AG04449 (cell line): Measurements from ENCODE around the gene FAM131A.

ENCODE experiments used
- CTCF ChIA-PET: fragments of 350-600 bp; formaldehyde crosslinking; extraction: SDS; loops from one replicate; lab custom pipeline; 2021; ENCODE audit warnings: antibody characterized with exemption; lab: Yijun Ruan, JAX
- POLR2A ChIA-PET: fragments of 400-600, 350-600 bp; formaldehyde crosslinking; extraction: SDS; loops from one replicate; lab custom pipeline; 2020; ENCODE audit warnings: antibody characterized with exemption, inconsistent platforms; lab: Yijun Ruan, JAX
- DNase-seq: peaks from one replicate; pipeline ENCODE4 v3.0.0-alpha.2; 2010; ENCODE audit warnings: low read depth, low spot score
- H3K4me3 ChIP-seq: 2 replicates; pipeline ENCODE4 v1.5.1; 2011; ENCODE audit warnings: low read depth, mild to moderate bottlenecking, control low read depth, low read length
- CTCF ChIP-seq: IDR thresholded peaks from one replicate; pipeline ENCODE4 v1.5.1; 2011; ENCODE audit warnings: mild to moderate bottlenecking, moderate library complexity, low read length, control low read depth, inconsistent platforms; ENCODE audit not compliant: insufficient read depth; ENCODE audit errors: missing control alignments

FAM131A gene

GRCh38 chr3:184337399-184337714 is at the start of gene FAM131A:
Gene FAM131A (plus strand): TSS chr3:184337600. CDS start chr3:184337631, 31 bp downstream.
- ChIA-PET CTCF (interaction anchor here (0.6 to 4.2 kb wide), 8 partner anchors 9 to 432 kb away, joined by 3 to 32 read pairs (median 5); partner anchors contain the start of genes CLCN2, EEF1AKMT4 and POLR2H), POLR2A (interaction anchor here (0.6 to 1.5 kb wide), 4 partner anchors 10 to 38 kb away, joined by 3 to 5 read pairs (median 4); no protein-coding TSS in a partner anchor)
- DNase-seq = no peak
- H3K4me3 ChIP-seq = peak within 1 kb of the TSS; percentile 72
- TF ChIP-seq CTCF = no peak

GRCh38 chr3:184289426-184289938 is 47.9 kb upstream of the FAM131A start:
- no peak overlapping the region for H3K4me3 ChIP-seq
- ChIA-PET CTCF (interaction anchor here (0.6 to 1.9 kb wide), 25 partner anchors 8 to 410 kb away, joined by 3 to 17 read pairs (median 4); partner anchors contain the start of gene PARL), POLR2A (no interaction called here)
- DNase-seq = no peak
- TF ChIP-seq CTCF = peak; percentile 36

- POLR2A ChIA-PET = no interaction called here
- CTCF ChIA-PET = interaction anchor here (1.0 to 1.9 kb wide), 7 partner anchors 10 to 406 kb away, joined by 3 to 6 read pairs (median 4); partner anchors contain the start of gene PARL
- TF ChIP-seq CTCF = no peak
- no peak overlapping the region for H3K4me3 ChIP-seq
- no peak for DNase-seq
These were observed 47.1 kb upstream of the FAM131A start for GRCh38 chr3:184290331-184290730.

- no peak for TF ChIP-seq CTCF
- POLR2A ChIA-PET = no interaction called here
- DNase-seq = no peak
- no peak overlapping the region for H3K4me3 ChIP-seq
- CTCF ChIA-PET = interaction anchor here (0.6 to 1.9 kb wide), 8 partner anchors 12 to 407 kb away, joined by 3 to 9 read pairs (median 4); partner anchors contain the start of gene PARL
These were observed 46.2 kb upstream of the FAM131A start for GRCh38 chr3:184291044-184291737.

- ChIA-PET POLR2A (no interaction called here), CTCF (interaction anchor here (1.1 to 1.6 kb wide), 4 partner anchors 11 to 401 kb away, joined by 3 to 9 read pairs (median 4); no protein-coding TSS in a partner anchor)
- H3K4me3 ChIP-seq = no peak overlapping the region
- TF ChIP-seq CTCF = no peak
- no peak for DNase-seq
These were observed 45.5 kb upstream of the FAM131A start for GRCh38 chr3:184291738-184292445.

GRCh38 chr3:184295771-184296170 is 41.6 kb upstream of the FAM131A start:
- no peak for TF ChIP-seq CTCF
- H3K4me3 ChIP-seq = no peak overlapping the region
- CTCF ChIA-PET = interaction anchor here (0.9 to 1.6 kb wide), 4 partner anchors 9 to 161 kb away, joined by 3 to 4 read pairs (median 3); partner anchors contain the start of genes CAMK2N2 and EIF2B5
- DNase-seq = no peak
- POLR2A ChIA-PET = no interaction called here
